ENCODE measurements around the gene DBX2.
"Not testable (repeated sequence)": the region's sequence is repeated elsewhere in the genome, so short reads cannot be mapped to it uniquely, and the experiment has no call there.

DBX2 gene

GRCh38 chr12:45010059-45010458 lies 40.8 kb downstream of the DBX2 start:
- DNase-seq (ENCODE audit: low spot score) = no peak

- no peak for DNase-seq (ENCODE audit: low spot score)
Observed at GRCh38 chr12:45008211-45008610, 42.7 kb downstream of the DBX2 start.

GRCh38 chr12:44999355-44999754 lies 51.5 kb downstream of the DBX2 start:
- no peak for DNase-seq (ENCODE audit: low spot score)

- no peak for DNase-seq (ENCODE audit: low spot score)
Observed at GRCh38 chr12:44993161-44993560, 57.7 kb downstream of the DBX2 start.

- DNase-seq (ENCODE audit: low spot score) = not testable (repeated sequence)
Observed at GRCh38 chr12:44984863-44985262, 66.0 kb downstream of the DBX2 start.

- no peak for DNase-seq (ENCODE audit: low spot score)
Observed at GRCh38 chr12:44979918-44980317, 71.0 kb downstream of the DBX2 start.

- DNase-seq (ENCODE audit: low spot score) = no peak
Observed at GRCh38 chr12:44976246-44976645, 74.7 kb downstream of the DBX2 start.

GRCh38 chr12:44972746-44973421 lies 78.0 kb downstream of the DBX2 start:
- DNase-seq (ENCODE audit: low spot score) = no peak

- DNase-seq (ENCODE audit: low spot score) = no peak
Observed at GRCh38 chr12:44968965-44969364, 81.9 kb downstream of the DBX2 start.
